Astrocyte of the cerebellum (primary cell): ENCODE data around the gene EXOSC5.

Experiments used
- DNase-seq: peaks from one replicate; pipeline ENCODE4 v3.0.0-alpha.2; 2011; ENCODE audit warnings: low read depth
- H3K4me3 ChIP-seq: 2 replicates; pipeline ENCODE4 v1.5.1; 2011; ENCODE audit warnings: mild to moderate bottlenecking, low read depth, low read length, moderate library complexity
- CTCF ChIP-seq: IDR thresholded peaks from 2 replicates; pipeline ENCODE4 v1.5.1; 2012; ENCODE audit warnings: low read length, low read depth, moderate library complexity, mild to moderate bottlenecking; ENCODE audit errors: missing control alignments
- in situ Hi-C: cut with HindIII; loops from 2 replicates; pipeline ENCODE4 v1.10.0; 2017; ENCODE audit warnings: low sequenced_read_pairs

Gene EXOSC5

GRCh38 chr19:41431426-41432386 lies 34.5 kb upstream of the EXOSC5 start:
- peak; percentile 47 for TF ChIP-seq CTCF
- no peak overlapping the region for H3K4me3 ChIP-seq
- in situ Hi-C loops = no loop called here
- DNase-seq = no peak

GRCh38 chr19:41430922-41431321 lies 33.8 kb upstream of the EXOSC5 start:
- no peak for TF ChIP-seq CTCF
- no peak for DNase-seq
- in situ Hi-C loops = no loop called here
- no peak overlapping the region for H3K4me3 ChIP-seq

GRCh38 chr19:41428481-41428859 lies 31.3 kb upstream of the EXOSC5 start:
- DNase-seq = no peak
- H3K4me3 ChIP-seq = no peak overlapping the region
- TF ChIP-seq CTCF = no peak
- in situ Hi-C loops = no loop called here

GRCh38 chr19:41427647-41428480 lies 30.7 kb upstream of the EXOSC5 start:
- TF ChIP-seq CTCF = no peak
- in situ Hi-C loops = no loop called here
- H3K4me3 ChIP-seq = peak overlapping the region; percentile 37
- no peak for DNase-seq

- in situ Hi-C loops = no loop called here
- peak within 1 kb of the TSS; percentile 37 for H3K4me3 ChIP-seq
- TF ChIP-seq CTCF = no peak
- no peak for DNase-seq
These were observed 29.9 kb upstream of the EXOSC5 start, which contains the start of gene B3GNT8 for GRCh38 chr19:41426952-41427646. TSS of gene B3GNT8 (minus strand) at chr19:41427374. CDS start at chr19:41426778, 596 bp downstream.
